ENCODE measurements around the gene CD8B2.
A peak's percentile ranks its signal among the peaks of the same experiment; 100 is the strongest.
"Not testable (repeated sequence)": the region's sequence is repeated elsewhere in the genome, so short reads cannot be mapped to it uniquely, and the experiment has no call there.

CD8B2 gene

GRCh38 chr2:106511934-106512333, 24.8 kb downstream of the CD8B2 start:
- not testable (repeated sequence) for DNase-seq (ENCODE audit: low read depth in 2 of 2)

GRCh38 chr2:106513391-106513790, 26.2 kb downstream of the CD8B2 start:
- DNase-seq (ENCODE audit: low read depth in 2 of 2): not testable (repeated sequence)

GRCh38 chr2:106514827-106515226, 27.7 kb downstream of the CD8B2 start:
- DNase-seq (ENCODE audit: low read depth in 2 of 2): not testable (repeated sequence)

- no peak for DNase-seq (ENCODE audit: low read depth in 2 of 2)
Observed at GRCh38 chr2:106516436-106516835, 29.3 kb downstream of the CD8B2 start.

- no peak for DNase-seq (ENCODE audit: low read depth in 2 of 2)
Observed at GRCh38 chr2:106516864-106517263, 29.7 kb downstream of the CD8B2 start.

GRCh38 chr2:106517329-106517728, 30.2 kb downstream of the CD8B2 start:
- no peak for DNase-seq (ENCODE audit: low read depth in 2 of 2)

- DNase-seq (ENCODE audit: low read depth in 2 of 2): no peak
Observed at GRCh38 chr2:106519767-106520166, 32.6 kb downstream of the CD8B2 start.

GRCh38 chr2:106521016-106521415, 33.9 kb downstream of the CD8B2 start:
- DNase-seq (ENCODE audit: low read depth in 2 of 2): no peak

GRCh38 chr2:106523976-106524665, 37.0 kb downstream of the CD8B2 start:
- DNase-seq (ENCODE audit: low read depth in 2 of 2): no peak

- no peak for DNase-seq (ENCODE audit: low read depth in 2 of 2)
Observed at GRCh38 chr2:106530866-106531265, 43.7 kb downstream of the CD8B2 start.

- no peak for DNase-seq (ENCODE audit: low read depth in 2 of 2)
Observed at GRCh38 chr2:106531676-106532214, 44.6 kb downstream of the CD8B2 start.

- no peak for DNase-seq (ENCODE audit: low read depth in 2 of 2)
Observed at GRCh38 chr2:106532236-106532635, 45.1 kb downstream of the CD8B2 start.

GRCh38 chr2:106534471-106534870, 47.3 kb downstream of the CD8B2 start:
- no peak for DNase-seq (ENCODE audit: low read depth in 2 of 2)

- no peak for DNase-seq (ENCODE audit: low read depth in 2 of 2)
Observed at GRCh38 chr2:106536490-106536889, 49.3 kb downstream of the CD8B2 start.

GRCh38 chr2:106537047-106537446, 49.9 kb downstream of the CD8B2 start:
- DNase-seq (ENCODE audit: low read depth in 2 of 2): no peak

GRCh38 chr2:106537791-106538191, 50.6 kb downstream of the CD8B2 start:
- no peak for DNase-seq (ENCODE audit: low read depth in 2 of 2)

- no peak for DNase-seq (ENCODE audit: low read depth in 2 of 2)
Observed at GRCh38 chr2:106540886-106541285, 53.7 kb downstream of the CD8B2 start.

GRCh38 chr2:106541333-106541732, 54.2 kb downstream of the CD8B2 start:
- no peak for DNase-seq (ENCODE audit: low read depth in 2 of 2)

GRCh38 chr2:106542746-106543359, 55.7 kb downstream of the CD8B2 start:
- DNase-seq (ENCODE audit: low read depth in 2 of 2): peak; percentile 68 to 71

- DNase-seq (ENCODE audit: low read depth in 2 of 2): no peak
Observed at GRCh38 chr2:106545007-106545406, 57.8 kb downstream of the CD8B2 start.

GRCh38 chr2:106546391-106546990, 59.3 kb downstream of the CD8B2 start:
- no peak for DNase-seq (ENCODE audit: low read depth in 2 of 2)

- DNase-seq (ENCODE audit: low read depth in 2 of 2): no peak
Observed at GRCh38 chr2:106547164-106547903, 60.2 kb downstream of the CD8B2 start.

All from activated CD4-positive, alpha-beta T cell treated with anti-CD3 and anti-CD28 coated beads for 24 hours (primary cell).